DND-41 (cell line): ENCODE measurements around the gene CADPS.

Experiments used
- ATAC-seq: fragments of 200-7000 bp; cut with Tn5 transposase; 3 replicates; pipeline ENCODE4 v1.9.1; 2021; ENCODE audit warnings: low read depth; ENCODE audit not compliant: insufficient read depth
- DNase-seq: peaks from one replicate; pipeline ENCODE4 v3.0.0-alpha.2; 2020
- H2AFZ ChIP-seq: 2 replicates; pipeline ENCODE4 v1.6.0; 2012; ENCODE audit warnings: low read depth, low read length
- H3K27ac ChIP-seq: 2 replicates; pipeline ENCODE4 v1.5.1; 2012; ENCODE audit warnings: low read length, inconsistent platforms
- H3K27me3 ChIP-seq: fragments of 200-600 bp; sonication (generic); 2 replicates; pipeline ENCODE4 v1.6.0; 2012; ENCODE audit warnings: low read length, mild to moderate bottlenecking, inconsistent platforms; ENCODE audit not compliant: insufficient read depth, poor library complexity
- H3K36me3 ChIP-seq: 2 replicates; pipeline ENCODE4 v1.5.1; 2012; ENCODE audit warnings: low read length, inconsistent platforms; ENCODE audit not compliant: insufficient read depth
- H3K4me1 ChIP-seq: 2 replicates; pipeline ENCODE4 v1.5.1; 2012; ENCODE audit warnings: mild to moderate bottlenecking, low read length; ENCODE audit not compliant: insufficient read depth
- H3K4me2 ChIP-seq: 2 replicates; pipeline ENCODE4 v1.6.0; 2012; ENCODE audit warnings: mild to moderate bottlenecking, moderate library complexity, low read length, inconsistent platforms; ENCODE audit not compliant: insufficient read depth
- H3K4me3 ChIP-seq, 2 experiments: fragments of 200-600 bp in 1 of 2; shearing (Covaris generic) in 1 of 2; 2 replicates each; pipeline ENCODE4 v1.5.1; 2012 to 2016; ENCODE audit warnings: inconsistent platforms in 2 of 2, low read length in 2 of 2, mild to moderate bottlenecking in 2 of 2, low read depth in 1 of 2, moderate library complexity in 1 of 2
- H3K79me2 ChIP-seq: 2 replicates; pipeline ENCODE4 v1.6.0; 2012; ENCODE audit warnings: low read length, inconsistent platforms; ENCODE audit not compliant: insufficient read depth
- H3K9ac ChIP-seq: 2 replicates; pipeline ENCODE4 v1.6.0; 2012; ENCODE audit warnings: low read depth, mild to moderate bottlenecking, inconsistent platforms, low read length, moderate library complexity
- H3K9me3 ChIP-seq: 2 replicates; pipeline ENCODE4 v1.5.1; 2012; ENCODE audit warnings: low read length, moderate library complexity, mild to moderate bottlenecking, inconsistent platforms; ENCODE audit not compliant: insufficient read depth, severe bottlenecking
- H4K20me1 ChIP-seq: 2 replicates; pipeline ENCODE4 v1.6.0; 2012; ENCODE audit warnings: low read length; ENCODE audit not compliant: insufficient read depth
- CTCF ChIP-seq: IDR thresholded peaks from 2 replicates; pipeline ENCODE4 v1.5.1; 2012; ENCODE audit warnings: borderline replicate concordance, low read length, moderate library complexity, mild to moderate bottlenecking; ENCODE audit not compliant: poor library complexity, severe bottlenecking; ENCODE audit errors: extremely low read depth
- EZH2 ChIP-seq: IDR thresholded peaks from 3 replicates; pipeline ENCODE4 v1.6.1; 2012; ENCODE audit warnings: borderline replicate concordance, low read depth, mild to moderate bottlenecking, moderate library complexity, low read length, inconsistent platforms; ENCODE audit not compliant: severe bottlenecking

Gene CADPS

DNA sequence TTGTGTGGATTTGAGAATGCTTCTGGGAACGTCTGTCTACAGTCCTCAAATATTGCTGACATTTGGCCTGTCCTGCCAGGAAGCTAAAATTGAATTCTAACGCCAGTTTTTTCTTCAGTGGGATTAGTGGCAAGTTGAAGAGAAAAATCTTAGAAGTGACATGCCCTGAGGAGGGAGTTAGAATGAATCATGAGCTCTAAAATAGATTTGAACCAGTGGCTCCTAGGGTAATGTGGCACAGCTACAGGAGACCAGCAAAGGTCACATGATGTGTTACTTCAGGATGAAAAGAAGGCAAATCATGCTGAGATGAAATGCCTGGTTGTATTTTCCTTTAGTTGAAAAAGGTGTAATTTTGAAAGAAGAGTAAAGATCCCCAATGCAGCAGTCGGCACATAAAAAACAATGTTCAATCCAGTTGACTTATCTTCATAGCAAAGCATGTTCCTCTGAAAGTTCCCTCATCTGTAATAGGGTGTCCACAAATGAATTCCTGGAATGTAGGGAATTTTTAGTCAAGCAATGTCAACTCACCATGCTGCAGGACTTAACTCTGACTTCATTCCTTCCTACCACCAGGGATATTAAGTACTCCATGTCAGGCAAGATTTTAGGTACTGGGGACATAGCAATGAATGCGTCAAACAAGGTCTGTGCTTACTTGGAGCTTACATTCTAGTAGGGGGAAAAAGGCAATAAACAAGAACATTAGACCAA lies 171.6 kb downstream of the CADPS start:
- TF ChIP-seq EZH2 = no peak
- no peak for TF ChIP-seq CTCF

GRCh38 chr3:62700357-62700756 lies 174.9 kb downstream of the CADPS start:
- Histone ChIP-seq H3K4me2 (no peak overlapping the region), H3K27ac (no peak overlapping the region), H3K9me3 (no peaks in the 10 kb centered on the region), H3K4me3 (no peak overlapping the region), H3K4me1 (no peaks in the 10 kb centered on the region), H3K79me2 (no peaks in the 10 kb centered on the region), H3K27me3 (no peaks in the 10 kb centered on the region), H4K20me1 (no peaks in the 10 kb centered on the region), H2AFZ (no peak overlapping the region), H3K9ac (no peak overlapping the region), H3K36me3 (no peaks in the 10 kb centered on the region)
- ATAC-seq = no peak
- no peak for TF ChIP-seq EZH2
- TF ChIP-seq CTCF = no peak
- no peak for DNase-seq

More for the DNA sequence above, 171.6 kb downstream of the CADPS start:
- H2AFZ ChIP-seq = no peak overlapping the region
- no peaks in the 10 kb centered on the region for H4K20me1 ChIP-seq
- no peaks in the 10 kb centered on the region for H3K9me3 ChIP-seq
- ATAC-seq (no peak), DNase-seq (no peak)
- H3K4me3 ChIP-seq = no peak overlapping the region
- no peaks in the 10 kb centered on the region for H3K36me3 ChIP-seq
- no peaks in the 10 kb centered on the region for H3K4me1 ChIP-seq
- H3K79me2 ChIP-seq = no peaks in the 10 kb centered on the region
- H3K27me3 ChIP-seq = no peaks in the 10 kb centered on the region
- no peak overlapping the region for H3K4me2 ChIP-seq
- H3K27ac ChIP-seq = no peak overlapping the region
- H3K9ac ChIP-seq = no peak overlapping the region

DNA sequence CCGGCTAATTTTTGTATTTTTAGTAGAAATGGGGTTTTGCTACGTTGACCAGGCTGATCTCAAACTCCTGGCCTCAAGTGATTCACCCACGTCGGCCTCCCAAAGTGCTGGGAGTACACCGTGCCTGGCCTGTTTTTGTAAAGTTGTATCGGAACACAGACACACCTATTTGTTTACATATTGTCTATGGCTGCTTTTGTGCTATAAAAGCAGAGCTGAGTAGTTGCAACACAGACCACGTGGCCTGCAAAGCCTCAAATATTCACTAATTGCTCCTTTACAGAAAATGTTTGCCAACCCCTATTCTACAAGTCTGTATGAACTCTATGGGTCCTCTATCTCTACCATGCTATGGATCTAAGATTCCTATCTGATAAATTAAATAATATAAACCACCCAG lies 175.5 kb downstream of the CADPS start:
- ATAC-seq (no peak), DNase-seq (no peak)
- Histone ChIP-seq H3K36me3 (no peaks in the 10 kb centered on the region), H3K4me2 (no peak overlapping the region), H2AFZ (no peak overlapping the region), H3K9ac (no peak overlapping the region), H4K20me1 (no peaks in the 10 kb centered on the region), H3K4me1 (no peaks in the 10 kb centered on the region), H3K9me3 (no peaks in the 10 kb centered on the region), H3K27ac (no peak overlapping the region), H3K79me2 (no peaks in the 10 kb centered on the region), H3K4me3 (no peak overlapping the region), H3K27me3 (no peaks in the 10 kb centered on the region)
- no peak for TF ChIP-seq EZH2
- no peak for TF ChIP-seq CTCF
